GM12873 (cell line): ENCODE data around the gene TVP23C.

Experiments used
- TF ChIP-seq, protein P1 (sequence below): IDR thresholded peaks from 2 replicates; pipeline ENCODE4 v1.5.1; 2012; ENCODE audit warnings: low read depth, mild to moderate bottlenecking, moderate library complexity, low read length, control low read depth; ENCODE audit not compliant: insufficient read depth; ENCODE audit errors: missing control alignments

TVP23C gene

DNA sequence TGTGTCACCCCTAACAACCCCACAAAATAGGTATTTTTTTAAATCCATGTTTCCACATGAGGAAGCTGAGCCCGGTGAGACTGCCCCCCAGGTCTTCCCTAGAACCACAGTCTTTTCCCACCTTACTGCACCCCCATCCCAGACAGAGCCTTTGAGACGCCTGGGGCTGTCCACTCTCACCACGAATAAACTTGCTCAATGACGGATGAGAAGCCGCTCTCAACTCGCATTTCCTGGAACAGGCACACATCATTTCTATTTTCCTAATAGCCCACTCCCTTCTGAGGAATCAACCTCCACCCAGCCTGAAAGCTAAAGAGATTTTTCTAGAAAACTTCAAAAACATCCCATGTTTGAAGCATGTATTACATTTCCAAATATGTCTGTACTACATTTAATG is 81.8 kb downstream of the TVP23C start:
- TF ChIP-seq, protein P1, sequence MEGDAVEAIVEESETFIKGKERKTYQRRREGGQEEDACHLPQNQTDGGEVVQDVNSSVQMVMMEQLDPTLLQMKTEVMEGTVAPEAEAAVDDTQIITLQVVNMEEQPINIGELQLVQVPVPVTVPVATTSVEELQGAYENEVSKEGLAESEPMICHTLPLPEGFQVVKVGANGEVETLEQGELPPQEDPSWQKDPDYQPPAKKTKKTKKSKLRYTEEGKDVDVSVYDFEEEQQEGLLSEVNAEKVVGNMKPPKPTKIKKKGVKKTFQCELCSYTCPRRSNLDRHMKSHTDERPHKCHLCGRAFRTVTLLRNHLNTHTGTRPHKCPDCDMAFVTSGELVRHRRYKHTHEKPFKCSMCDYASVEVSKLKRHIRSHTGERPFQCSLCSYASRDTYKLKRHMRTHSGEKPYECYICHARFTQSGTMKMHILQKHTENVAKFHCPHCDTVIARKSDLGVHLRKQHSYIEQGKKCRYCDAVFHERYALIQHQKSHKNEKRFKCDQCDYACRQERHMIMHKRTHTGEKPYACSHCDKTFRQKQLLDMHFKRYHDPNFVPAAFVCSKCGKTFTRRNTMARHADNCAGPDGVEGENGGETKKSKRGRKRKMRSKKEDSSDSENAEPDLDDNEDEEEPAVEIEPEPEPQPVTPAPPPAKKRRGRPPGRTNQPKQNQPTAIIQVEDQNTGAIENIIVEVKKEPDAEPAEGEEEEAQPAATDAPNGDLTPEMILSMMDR, result no peak

DNA sequence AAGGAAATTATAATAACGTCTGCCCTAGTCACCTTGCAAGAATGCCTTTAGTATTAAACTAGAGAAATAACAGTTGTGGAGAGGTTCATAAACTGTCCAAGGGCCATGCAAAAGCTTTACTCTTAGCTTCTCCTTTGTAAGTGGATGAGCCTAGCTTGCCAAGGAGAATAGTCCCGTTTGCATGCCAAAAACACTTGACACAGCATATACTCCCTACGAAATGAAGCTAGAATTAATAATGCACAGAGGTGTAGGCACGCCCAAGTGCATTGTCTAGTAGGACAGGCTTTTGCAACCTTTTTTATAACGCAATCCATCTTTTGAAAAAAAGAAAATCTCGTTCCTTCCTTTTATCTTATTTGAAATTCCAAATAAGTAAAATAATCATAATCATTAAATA is 83.1 kb downstream of the TVP23C start:
- TF ChIP-seq, protein P1, result no peak

DNA sequence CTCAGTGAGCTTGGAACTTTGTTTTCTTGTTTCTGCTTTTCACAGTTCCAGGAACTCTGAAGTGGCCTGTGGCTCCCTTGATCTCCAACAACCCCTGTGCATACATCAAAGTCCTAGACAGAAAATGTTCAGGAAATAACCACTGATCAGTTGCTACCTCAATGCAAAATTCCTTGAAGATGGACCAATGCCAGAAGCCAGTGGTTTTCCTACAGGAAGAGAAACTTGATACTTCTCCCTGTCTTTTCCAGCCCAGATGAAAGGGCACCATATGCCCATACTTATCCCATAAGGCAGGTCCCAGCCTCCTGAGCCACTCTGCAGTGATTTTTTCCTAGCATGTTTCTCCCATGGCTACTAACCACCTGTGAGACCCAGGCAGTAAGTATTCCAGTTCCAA is 83.6 kb downstream of the TVP23C start:
- TF ChIP-seq, protein P1, result no peak

DNA sequence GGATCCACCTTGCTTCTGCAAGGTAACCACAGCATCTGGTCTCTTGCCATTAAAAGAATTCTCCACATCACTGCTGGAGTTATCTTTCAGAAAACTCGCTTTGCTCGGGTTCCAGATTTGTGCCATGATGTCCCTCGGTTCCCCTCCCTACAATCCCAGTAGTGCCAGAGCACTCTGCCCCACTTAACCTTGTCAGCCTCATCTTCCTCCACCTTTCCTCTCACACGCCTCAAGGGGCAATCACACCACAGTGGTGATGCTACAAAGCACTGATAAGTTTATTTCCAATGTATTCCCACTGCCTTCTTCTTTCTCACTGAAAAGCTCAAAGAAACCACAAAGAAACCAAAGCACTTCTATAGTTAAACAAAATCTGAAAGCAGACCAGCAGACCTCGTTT is 84.4 kb downstream of the TVP23C start:
- TF ChIP-seq, protein P1, result no peak

DNA sequence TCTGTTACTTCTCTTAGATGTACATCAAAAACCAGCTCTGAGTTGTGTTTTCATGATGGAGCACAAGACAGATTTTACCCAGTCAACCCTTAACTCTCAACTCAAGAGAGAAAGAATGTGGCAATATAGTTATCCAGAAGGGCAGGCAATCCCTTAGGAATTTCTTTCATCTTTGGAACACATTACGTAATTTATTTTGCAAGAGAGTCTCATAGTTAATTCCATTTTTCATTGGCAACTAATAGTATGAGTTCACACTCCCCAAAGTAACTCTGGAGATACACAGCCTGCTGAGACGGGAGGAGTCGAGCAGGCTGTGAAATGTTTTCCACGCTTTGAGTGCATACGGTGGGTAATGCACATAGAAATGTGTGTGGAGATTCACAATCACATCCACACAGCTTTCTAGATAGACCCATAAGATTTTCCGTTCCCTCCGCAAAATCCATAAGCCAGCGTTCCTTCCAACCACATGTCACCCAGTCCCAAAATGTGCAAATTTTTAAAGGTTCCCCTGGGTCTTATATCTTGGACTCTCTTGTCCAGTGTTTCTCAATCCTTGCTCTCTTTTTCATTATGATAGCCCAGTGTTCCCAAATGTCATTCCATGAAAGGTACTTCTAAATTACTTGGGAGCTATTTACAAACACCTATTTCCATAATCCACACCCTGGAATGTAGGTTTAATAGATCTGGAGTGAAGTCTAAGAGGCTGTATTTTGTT is 87.5 kb downstream of the TVP23C start:
- TF ChIP-seq, protein P1, result no peak

DNA sequence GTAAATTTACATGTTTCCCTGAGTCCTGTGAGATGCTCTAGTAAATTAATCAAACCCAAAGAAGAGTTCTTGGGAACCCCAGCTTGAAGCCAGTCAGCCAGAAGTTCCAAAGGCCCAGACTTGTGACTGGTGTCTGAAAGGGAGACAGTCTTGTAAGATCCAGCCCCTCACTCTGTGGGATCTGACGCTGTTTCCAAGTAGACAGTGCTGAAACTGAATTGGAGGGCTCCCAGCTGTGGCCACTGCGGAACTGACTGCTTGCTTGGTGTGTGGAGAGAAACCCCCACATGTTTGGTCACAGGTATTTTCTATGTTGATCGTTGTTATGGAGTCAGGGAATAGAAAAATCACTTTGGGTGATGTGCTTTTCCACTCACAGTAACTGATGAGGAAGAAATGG is 90.4 kb downstream of the TVP23C start:
- TF ChIP-seq, protein P1, result no peak

DNA sequence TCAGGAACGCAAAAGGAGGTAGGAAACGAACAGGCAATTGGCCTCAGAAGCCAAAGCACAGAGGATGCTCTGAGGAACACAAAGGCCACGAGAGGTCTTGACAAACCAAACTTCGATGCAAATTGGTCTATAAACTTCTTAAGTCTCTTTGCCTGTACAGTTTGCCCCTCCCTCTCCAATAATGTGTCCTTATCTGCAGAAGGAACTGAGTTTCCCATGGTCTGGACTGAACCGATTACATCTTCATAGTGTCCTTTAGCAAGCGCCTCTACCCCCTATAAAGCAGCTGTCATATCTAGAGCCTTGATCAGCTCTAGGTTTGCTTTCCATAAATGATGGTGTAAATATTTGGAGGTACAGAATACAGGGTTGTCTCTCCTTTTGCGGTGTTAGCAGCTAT is 92.7 kb downstream of the TVP23C start:
- TF ChIP-seq, protein P1, result no peak
